GM12878 (cell line): Measurements from ENCODE around the gene OTOGL. TPM values are rescaled to one million over a fixed set of nuclear protein-coding genes. Genes with fewer than 3 reads are reported as not detected.

Experiments used
- ATAC-seq: fragments of 200-7000 bp; cut with Tn5 transposase; 3 replicates; pipeline ENCODE4 v1.9.1; 2020; ENCODE audit warnings: mild to moderate bottlenecking, moderate library complexity
- BruUV-seq: library from RNA; stranded (reverse); fragments of 400-500 nt; replicated peaks from 2 replicates; lab custom pipeline; 2021; lab: Mats Ljungman, UMichigan
- CTCF ChIA-PET: fragments of 300-600 bp; sonication (Branson Sonifier 250); formaldehyde crosslinking; extraction: SDS; loops from one replicate; lab custom pipeline; 2021; ENCODE audit warnings: inconsistent platforms; lab: Yijun Ruan, JAX
- POLR2A ChIA-PET: fragments of 350-600 bp; formaldehyde crosslinking; extraction: SDS; loops from one replicate; lab custom pipeline; 2021; ENCODE audit warnings: inconsistent platforms; lab: Charles Lee
- RAD21 ChIA-PET: fragments of 300-600 bp; sonication (Branson Sonifier 250); formaldehyde crosslinking; loops from one replicate; lab custom pipeline; 2023; ENCODE audit warnings: antibody characterized with exemption; ENCODE audit not compliant: unreplicated experiment; lab: Charles Lee
- SMC1A ChIA-PET: fragments of 300-600 bp; sonication (Branson Sonifier 250); formaldehyde crosslinking; loops from one replicate; lab custom pipeline; 2023; ENCODE audit not compliant: unreplicated experiment, uncharacterized antibody; lab: Charles Lee
- DNase-seq: peaks from one replicate; pipeline ENCODE4 v3.0.0-alpha.2; 2011; ENCODE audit warnings: low read depth, low spot score
- FAIRE-seq: peaks from 3 replicates; lab custom pipeline; 2011; peaks lifted over from hg19 to GRCh38; lab: Jason Lieb, UNC
- H2AFZ ChIP-seq: 2 replicates; pipeline ENCODE4 v1.6.0; 2011; ENCODE audit warnings: low read depth, low read length, control low read depth; ENCODE audit not compliant: control insufficient read depth
- H3K27ac ChIP-seq: 2 replicates; pipeline ENCODE4 v1.5.1; 2011; ENCODE audit warnings: control low read depth; ENCODE audit not compliant: control insufficient read depth, insufficient read depth
- H3K27me3 ChIP-seq, 2 experiments: replicated peaks in 1 of 2; 2 replicates each; pipeline versions ENCODE4 v1.6.0 to v1.6.1; 2011; ENCODE audit warnings: low read length in 1 of 2; ENCODE audit not compliant: control insufficient read depth in 2 of 2, insufficient read depth in 2 of 2
- H3K36me3 ChIP-seq, 2 experiments: 2 replicates each; pipeline ENCODE4 v1.5.1; 2011; ENCODE audit warnings: low read length in 1 of 2; ENCODE audit not compliant: control insufficient read depth in 2 of 2, insufficient read depth in 2 of 2
- H3K4me1 ChIP-seq: 2 replicates; pipeline ENCODE4 v1.6.1; 2011; ENCODE audit warnings: mild to moderate bottlenecking, low read length, moderate library complexity, mixed read lengths; ENCODE audit not compliant: control insufficient read depth, insufficient read depth
- H3K4me2 ChIP-seq: 2 replicates; pipeline ENCODE4 v1.6.0; 2011; ENCODE audit warnings: control low read depth; ENCODE audit not compliant: control insufficient read depth, insufficient read depth
- H3K4me3 ChIP-seq: fragments of 200-600 bp; sonication (generic); 2 replicates; pipeline ENCODE4 v1.5.1; 2016
- H3K79me2 ChIP-seq: 2 replicates; pipeline ENCODE4 v1.6.0; 2011; ENCODE audit warnings: low read length; ENCODE audit not compliant: control insufficient read depth, insufficient read depth
- H3K9ac ChIP-seq: 2 replicates; pipeline ENCODE4 v1.8.0; 2011; ENCODE audit warnings: low read length, control low read depth, mixed read lengths; ENCODE audit not compliant: control insufficient read depth, insufficient read depth
- H3K9me3 ChIP-seq: replicated peaks from 3 replicates; pipeline ENCODE4 v1.5.1; 2011; ENCODE audit warnings: mild to moderate bottlenecking, low read length; ENCODE audit not compliant: control insufficient read depth, insufficient read depth
- H4K20me1 ChIP-seq: 2 replicates; pipeline ENCODE4 v1.6.0; 2011; ENCODE audit not compliant: control insufficient read depth, insufficient read depth
- BACH1 ChIP-seq: fragments of 450-650 bp; IDR thresholded peaks from 2 replicates; pipeline ENCODE4 v1.6.1; 2017; ENCODE audit warnings: mild to moderate bottlenecking, borderline replicate concordance
- GATAD2B ChIP-seq: fragments of 450-650 bp; conservative IDR thresholded peaks from 2 replicates; pipeline ENCODE4 v1.6.1; 2017; ENCODE audit warnings: low read depth, mild to moderate bottlenecking, moderate library complexity
- NFYB ChIP-seq: IDR thresholded peaks from 2 replicates; pipeline ENCODE4 v1.6.1; 2011; ENCODE audit warnings: low read depth, mild to moderate bottlenecking, low read length, improper control_type of control experiment, moderate library complexity; ENCODE audit not compliant: insufficient read depth
- NRF1 ChIP-seq: conservative IDR thresholded peaks from 2 replicates; pipeline ENCODE4 v1.6.1; 2011; ENCODE audit warnings: mild to moderate bottlenecking, low read depth, low read length, improper control_type of control experiment
- RELA ChIP-seq: fragments of 450-650 bp; IDR thresholded peaks from 2 replicates; pipeline ENCODE4 v1.8.0; 2014; ENCODE audit warnings: borderline replicate concordance; ENCODE audit not compliant: partially characterized antibody
- YBX1 ChIP-seq: fragments of 450-650 bp; IDR thresholded peaks from 2 replicates; pipeline ENCODE4 v1.6.1; 2016; ENCODE audit warnings: antibody characterized with exemption
- WGBS: methylation state at CpG from one replicate; pipeline ENCODE4 v1.1.6; 2016; ENCODE audit warnings: low lambda C conversion rate; ENCODE audit not compliant: insufficient replicate concordance, insufficient coverage; ENCODE audit errors: missing lambda C conversion rate; 5-methylcytosine and 5-hydroxymethylcytosine counted together
- in situ Hi-C: fragments of 300-500 bp; cut with MboI; formaldehyde crosslinking; loops from 9 replicates; pipeline ENCODE4 v1.14.3; 2018; ENCODE audit warnings: mixed read lengths
- intact Hi-C: fragments of 100-400 bp; cut with micrococcal nuclease; formaldehyde crosslinking; loops from one replicate; pipeline ENCODE4 v1.14.2; 2022; ENCODE audit not compliant: unreplicated experiment
- polyA plus RNA-seq, 11 experiments: library from polyadenylated mRNA; depleted of rRNA in 4 of 11; unstranded in 6 of 11; stranded (reverse) in 5 of 11; fragments of >200 nt; fragmentation: Nextera tagmentation in 4 of 11; fragmentation: Illumina TruSeq in 1 of 11; extraction: Ambion mirVana in 4 of 11; extraction: Trizol in 1 of 11; gene quantifications; 1 replicate in 1 of 11; 2 replicates in 10 of 11; pipeline versions ENCODE4 v1.2.1 to v1.2.3, GENCODE V29; 2011 to 2016; ENCODE audit warnings: inconsistent platforms in 2 of 11, missing spikeins in 2 of 11, low read depth in 1 of 11
- total RNA-seq, 4 experiments: library from RNA; depleted of rRNA in 3 of 4; stranded (reverse); fragments of >200 nt in 3 of 4; fragmentation: Illumina TruSeq in 1 of 4; extraction: Trizol in 1 of 4; gene quantifications; 2 replicates each; pipeline versions ENCODE4 v1.2.1 to v1.2.3, GENCODE V29; 2013 to 2021
- TF ChIP-seq, protein P1 (sequence below): fragments of 150-350 bp; IDR thresholded peaks from 2 replicates; pipeline ENCODE4 v1.6.1; 2016; ENCODE audit warnings: low read depth, low read length
- TF ChIP-seq, protein P2 (sequence below): IDR thresholded peaks from 2 replicates; pipeline ENCODE4 v1.6.1; 2011; ENCODE audit warnings: borderline replicate concordance, low read depth, mild to moderate bottlenecking, moderate library complexity, low read length; ENCODE audit not compliant: insufficient read depth, poor library complexity, severe bottlenecking
- TF ChIP-seq, protein P3 (sequence below): fragments of 450-650 bp; IDR thresholded peaks from 2 replicates; pipeline ENCODE4 v1.6.1; 2016; ENCODE audit warnings: mild to moderate bottlenecking
- TF ChIP-seq, protein P4 (sequence below): fragments of 450-650 bp; IDR thresholded peaks from 2 replicates; pipeline ENCODE4 v1.6.1; 2017; ENCODE audit warnings: antibody characterized with exemption, mild to moderate bottlenecking, moderate library complexity
- TF ChIP-seq, protein P5 (sequence below): fragments of 450-650 bp; IDR thresholded peaks from 2 replicates; pipeline ENCODE4 v1.6.1; 2017; ENCODE audit warnings: mild to moderate bottlenecking, moderate library complexity

The OTOGL gene
- total and polyA plus RNA-seq, 10 of the 15 experiments (the other 5 are each of a cell fraction or from before 2014, with no cell fraction given): 0.04 to 3.7 (median 0.27) TPM

DNA sequence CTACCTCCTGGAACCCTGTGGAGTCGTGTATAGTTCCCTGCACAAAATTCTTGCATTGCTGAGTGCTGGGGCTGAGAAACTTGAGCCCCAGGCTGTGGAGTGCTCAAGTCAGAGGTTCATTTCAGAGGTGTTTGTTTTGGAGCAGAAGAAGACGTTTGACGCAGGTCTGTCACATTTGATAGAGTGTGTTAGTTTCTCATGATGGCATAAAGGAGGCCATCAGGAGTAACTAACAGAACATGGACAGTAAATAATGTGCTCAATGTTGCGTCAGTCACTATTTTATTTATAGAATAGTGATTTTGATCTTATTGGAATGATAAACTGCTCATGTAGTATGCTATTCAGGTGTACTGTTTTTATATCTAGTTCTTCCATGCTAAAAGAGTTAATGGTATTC is 44.2 kb downstream of the OTOGL start:
- Histone ChIP-seq H3K9me3 (no peaks in the 10 kb centered on the region), H2AFZ (no peak overlapping the region), H4K20me1 (no peaks in the 10 kb centered on the region), H3K27me3 (no peaks in the 10 kb centered on the region; a peak in 1 of 4 replicates), H3K4me3 (no peak overlapping the region), H3K4me1 (no peaks in the 10 kb centered on the region), H3K9ac (no peak overlapping the region), H3K27ac (no peak overlapping the region), H3K36me3 (no peaks in the 10 kb centered on the region), H3K79me2 (no peaks in the 10 kb centered on the region), H3K4me2 (no peak overlapping the region)
- WGBS: 61% methylated on average over 4 of the region's 4 CpGs
- ATAC-seq: no peak
- RAD21 ChIA-PET: no interaction called here
- intact Hi-C loops (no loop called here), in situ Hi-C loops (no loop called here)
- SMC1A ChIA-PET: no interaction called here
- no peak for DNase-seq
- no peak for FAIRE-seq
- BruUV-seq: no TSS peak
- CTCF ChIA-PET: no interaction called here
- POLR2A ChIA-PET: no interaction called here
- TF ChIP-seq, protein P1, sequence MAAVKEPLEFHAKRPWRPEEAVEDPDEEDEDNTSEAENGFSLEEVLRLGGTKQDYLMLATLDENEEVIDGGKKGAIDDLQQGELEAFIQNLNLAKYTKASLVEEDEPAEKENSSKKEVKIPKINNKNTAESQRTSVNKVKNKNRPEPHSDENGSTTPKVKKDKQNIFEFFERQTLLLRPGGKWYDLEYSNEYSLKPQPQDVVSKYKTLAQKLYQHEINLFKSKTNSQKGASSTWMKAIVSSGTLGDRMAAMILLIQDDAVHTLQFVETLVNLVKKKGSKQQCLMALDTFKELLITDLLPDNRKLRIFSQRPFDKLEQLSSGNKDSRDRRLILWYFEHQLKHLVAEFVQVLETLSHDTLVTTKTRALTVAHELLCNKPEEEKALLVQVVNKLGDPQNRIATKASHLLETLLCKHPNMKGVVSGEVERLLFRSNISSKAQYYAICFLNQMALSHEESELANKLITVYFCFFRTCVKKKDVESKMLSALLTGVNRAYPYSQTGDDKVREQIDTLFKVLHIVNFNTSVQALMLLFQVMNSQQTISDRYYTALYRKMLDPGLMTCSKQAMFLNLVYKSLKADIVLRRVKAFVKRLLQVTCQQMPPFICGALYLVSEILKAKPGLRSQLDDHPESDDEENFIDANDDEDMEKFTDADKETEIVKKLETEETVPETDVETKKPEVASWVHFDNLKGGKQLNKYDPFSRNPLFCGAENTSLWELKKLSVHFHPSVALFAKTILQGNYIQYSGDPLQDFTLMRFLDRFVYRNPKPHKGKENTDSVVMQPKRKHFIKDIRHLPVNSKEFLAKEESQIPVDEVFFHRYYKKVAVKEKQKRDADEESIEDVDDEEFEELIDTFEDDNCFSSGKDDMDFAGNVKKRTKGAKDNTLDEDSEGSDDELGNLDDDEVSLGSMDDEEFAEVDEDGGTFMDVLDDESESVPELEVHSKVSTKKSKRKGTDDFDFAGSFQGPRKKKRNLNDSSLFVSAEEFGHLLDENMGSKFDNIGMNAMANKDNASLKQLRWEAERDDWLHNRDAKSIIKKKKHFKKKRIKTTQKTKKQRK: no peak
- no peak for TF ChIP-seq GATAD2B
- no peak for TF ChIP-seq NRF1
- TF ChIP-seq, protein P2, sequence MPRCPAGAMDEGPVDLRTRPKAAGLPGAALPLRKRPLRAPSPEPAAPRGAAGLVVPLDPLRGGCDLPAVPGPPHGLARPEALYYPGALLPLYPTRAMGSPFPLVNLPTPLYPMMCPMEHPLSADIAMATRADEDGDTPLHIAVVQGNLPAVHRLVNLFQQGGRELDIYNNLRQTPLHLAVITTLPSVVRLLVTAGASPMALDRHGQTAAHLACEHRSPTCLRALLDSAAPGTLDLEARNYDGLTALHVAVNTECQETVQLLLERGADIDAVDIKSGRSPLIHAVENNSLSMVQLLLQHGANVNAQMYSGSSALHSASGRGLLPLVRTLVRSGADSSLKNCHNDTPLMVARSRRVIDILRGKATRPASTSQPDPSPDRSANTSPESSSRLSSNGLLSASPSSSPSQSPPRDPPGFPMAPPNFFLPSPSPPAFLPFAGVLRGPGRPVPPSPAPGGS: no peak
- TF ChIP-seq, protein P3, sequence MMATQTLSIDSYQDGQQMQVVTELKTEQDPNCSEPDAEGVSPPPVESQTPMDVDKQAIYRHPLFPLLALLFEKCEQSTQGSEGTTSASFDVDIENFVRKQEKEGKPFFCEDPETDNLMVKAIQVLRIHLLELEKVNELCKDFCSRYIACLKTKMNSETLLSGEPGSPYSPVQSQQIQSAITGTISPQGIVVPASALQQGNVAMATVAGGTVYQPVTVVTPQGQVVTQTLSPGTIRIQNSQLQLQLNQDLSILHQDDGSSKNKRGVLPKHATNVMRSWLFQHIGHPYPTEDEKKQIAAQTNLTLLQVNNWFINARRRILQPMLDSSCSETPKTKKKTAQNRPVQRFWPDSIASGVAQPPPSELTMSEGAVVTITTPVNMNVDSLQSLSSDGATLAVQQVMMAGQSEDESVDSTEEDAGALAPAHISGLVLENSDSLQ: no peak
- no peak for TF ChIP-seq BACH1
- TF ChIP-seq, protein P4, sequence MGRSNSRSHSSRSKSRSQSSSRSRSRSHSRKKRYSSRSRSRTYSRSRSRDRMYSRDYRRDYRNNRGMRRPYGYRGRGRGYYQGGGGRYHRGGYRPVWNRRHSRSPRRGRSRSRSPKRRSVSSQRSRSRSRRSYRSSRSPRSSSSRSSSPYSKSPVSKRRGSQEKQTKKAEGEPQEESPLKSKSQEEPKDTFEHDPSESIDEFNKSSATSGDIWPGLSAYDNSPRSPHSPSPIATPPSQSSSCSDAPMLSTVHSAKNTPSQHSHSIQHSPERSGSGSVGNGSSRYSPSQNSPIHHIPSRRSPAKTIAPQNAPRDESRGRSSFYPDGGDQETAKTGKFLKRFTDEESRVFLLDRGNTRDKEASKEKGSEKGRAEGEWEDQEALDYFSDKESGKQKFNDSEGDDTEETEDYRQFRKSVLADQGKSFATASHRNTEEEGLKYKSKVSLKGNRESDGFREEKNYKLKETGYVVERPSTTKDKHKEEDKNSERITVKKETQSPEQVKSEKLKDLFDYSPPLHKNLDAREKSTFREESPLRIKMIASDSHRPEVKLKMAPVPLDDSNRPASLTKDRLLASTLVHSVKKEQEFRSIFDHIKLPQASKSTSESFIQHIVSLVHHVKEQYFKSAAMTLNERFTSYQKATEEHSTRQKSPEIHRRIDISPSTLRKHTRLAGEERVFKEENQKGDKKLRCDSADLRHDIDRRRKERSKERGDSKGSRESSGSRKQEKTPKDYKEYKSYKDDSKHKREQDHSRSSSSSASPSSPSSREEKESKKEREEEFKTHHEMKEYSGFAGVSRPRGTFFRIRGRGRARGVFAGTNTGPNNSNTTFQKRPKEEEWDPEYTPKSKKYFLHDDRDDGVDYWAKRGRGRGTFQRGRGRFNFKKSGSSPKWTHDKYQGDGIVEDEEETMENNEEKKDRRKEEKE: no peak
- TF ChIP-seq, protein P5, sequence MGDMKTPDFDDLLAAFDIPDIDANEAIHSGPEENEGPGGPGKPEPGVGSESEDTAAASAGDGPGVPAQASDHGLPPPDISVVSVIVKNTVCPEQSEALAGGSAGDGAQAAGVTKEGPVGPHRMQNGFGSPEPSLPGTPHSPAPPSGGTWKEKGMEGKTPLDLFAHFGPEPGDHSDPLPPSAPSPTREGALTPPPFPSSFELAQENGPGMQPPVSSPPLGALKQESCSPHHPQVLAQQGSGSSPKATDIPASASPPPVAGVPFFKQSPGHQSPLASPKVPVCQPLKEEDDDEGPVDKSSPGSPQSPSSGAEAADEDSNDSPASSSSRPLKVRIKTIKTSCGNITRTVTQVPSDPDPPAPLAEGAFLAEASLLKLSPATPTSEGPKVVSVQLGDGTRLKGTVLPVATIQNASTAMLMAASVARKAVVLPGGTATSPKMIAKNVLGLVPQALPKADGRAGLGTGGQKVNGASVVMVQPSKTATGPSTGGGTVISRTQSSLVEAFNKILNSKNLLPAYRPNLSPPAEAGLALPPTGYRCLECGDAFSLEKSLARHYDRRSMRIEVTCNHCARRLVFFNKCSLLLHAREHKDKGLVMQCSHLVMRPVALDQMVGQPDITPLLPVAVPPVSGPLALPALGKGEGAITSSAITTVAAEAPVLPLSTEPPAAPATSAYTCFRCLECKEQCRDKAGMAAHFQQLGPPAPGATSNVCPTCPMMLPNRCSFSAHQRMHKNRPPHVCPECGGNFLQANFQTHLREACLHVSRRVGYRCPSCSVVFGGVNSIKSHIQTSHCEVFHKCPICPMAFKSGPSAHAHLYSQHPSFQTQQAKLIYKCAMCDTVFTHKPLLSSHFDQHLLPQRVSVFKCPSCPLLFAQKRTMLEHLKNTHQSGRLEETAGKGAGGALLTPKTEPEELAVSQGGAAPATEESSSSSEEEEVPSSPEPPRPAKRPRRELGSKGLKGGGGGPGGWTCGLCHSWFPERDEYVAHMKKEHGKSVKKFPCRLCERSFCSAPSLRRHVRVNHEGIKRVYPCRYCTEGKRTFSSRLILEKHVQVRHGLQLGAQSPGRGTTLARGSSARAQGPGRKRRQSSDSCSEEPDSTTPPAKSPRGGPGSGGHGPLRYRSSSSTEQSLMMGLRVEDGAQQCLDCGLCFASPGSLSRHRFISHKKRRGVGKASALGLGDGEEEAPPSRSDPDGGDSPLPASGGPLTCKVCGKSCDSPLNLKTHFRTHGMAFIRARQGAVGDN: no peak
- TF ChIP-seq NFYB: no peak
- no peak for TF ChIP-seq YBX1
- no peak for TF ChIP-seq RELA
